Activated naive CD4-positive, alpha-beta T cell (primary cell): ENCODE measurements around the gene RBM19.
A peak's percentile ranks its signal among the peaks of the same experiment; 100 is the strongest.
"Not testable (repeated sequence)": the region's sequence is repeated elsewhere in the genome, so short reads cannot be mapped to it uniquely, and the experiment has no call there.

ENCODE experiments used
- DNase-seq, 4 experiments: peaks; one replicate each; lab custom pipeline; 2025; lab: John Stamatoyannopoulos, UW

RBM19 gene, protein sequence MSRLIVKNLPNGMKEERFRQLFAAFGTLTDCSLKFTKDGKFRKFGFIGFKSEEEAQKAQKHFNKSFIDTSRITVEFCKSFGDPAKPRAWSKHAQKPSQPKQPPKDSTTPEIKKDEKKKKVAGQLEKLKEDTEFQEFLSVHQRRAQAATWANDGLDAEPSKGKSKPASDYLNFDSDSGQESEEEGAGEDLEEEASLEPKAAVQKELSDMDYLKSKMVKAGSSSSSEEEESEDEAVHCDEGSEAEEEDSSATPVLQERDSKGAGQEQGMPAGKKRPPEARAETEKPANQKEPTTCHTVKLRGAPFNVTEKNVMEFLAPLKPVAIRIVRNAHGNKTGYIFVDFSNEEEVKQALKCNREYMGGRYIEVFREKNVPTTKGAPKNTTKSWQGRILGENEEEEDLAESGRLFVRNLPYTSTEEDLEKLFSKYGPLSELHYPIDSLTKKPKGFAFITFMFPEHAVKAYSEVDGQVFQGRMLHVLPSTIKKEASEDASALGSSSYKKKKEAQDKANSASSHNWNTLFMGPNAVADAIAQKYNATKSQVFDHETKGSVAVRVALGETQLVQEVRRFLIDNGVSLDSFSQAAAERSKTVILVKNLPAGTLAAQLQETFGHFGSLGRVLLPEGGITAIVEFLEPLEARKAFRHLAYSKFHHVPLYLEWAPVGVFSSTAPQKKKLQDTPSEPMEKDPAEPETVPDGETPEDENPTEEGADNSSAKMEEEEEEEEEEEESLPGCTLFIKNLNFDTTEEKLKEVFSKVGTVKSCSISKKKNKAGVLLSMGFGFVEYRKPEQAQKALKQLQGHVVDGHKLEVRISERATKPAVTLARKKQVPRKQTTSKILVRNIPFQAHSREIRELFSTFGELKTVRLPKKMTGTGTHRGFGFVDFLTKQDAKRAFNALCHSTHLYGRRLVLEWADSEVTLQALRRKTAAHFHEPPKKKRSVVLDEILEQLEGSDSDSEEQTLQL

DNA sequence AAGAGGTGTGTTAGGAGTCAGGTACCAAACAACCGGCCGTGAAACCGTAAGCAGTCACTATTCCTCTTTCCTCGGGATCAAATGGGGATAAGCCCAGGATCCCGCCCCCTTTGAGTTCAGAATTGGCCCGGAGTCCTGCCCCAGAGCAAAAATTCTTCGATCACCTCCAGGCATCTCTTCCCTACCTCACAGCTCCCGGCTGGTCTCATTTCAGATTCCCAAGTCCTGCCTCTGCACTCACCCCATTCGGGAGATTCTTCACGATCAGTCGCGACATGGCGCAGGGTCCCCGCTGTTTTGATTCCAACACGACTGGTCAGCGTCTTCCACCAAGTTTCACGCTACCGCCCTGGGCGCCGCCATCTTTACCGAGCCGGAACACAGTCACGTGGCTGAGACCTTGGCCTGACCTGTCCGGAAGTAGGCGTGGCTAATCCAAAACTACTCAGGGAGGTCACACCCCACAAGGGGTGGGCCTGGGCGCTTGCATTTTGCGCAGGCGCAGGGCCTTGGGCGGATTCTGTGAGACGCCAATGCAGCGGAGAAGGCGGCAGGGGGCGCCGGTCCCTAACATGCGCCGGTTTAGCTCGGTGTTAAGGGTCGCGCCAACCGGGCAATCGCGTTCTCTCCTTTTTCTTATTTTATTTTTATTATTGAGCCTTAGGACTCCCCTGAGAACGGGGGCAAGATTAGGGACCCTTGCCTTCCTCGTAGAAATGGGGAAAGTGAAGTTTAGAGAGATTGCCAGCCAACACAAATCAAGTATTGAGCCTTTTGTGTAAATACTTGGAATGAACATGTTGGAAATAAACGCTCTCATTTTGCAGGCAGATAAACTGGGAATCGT is at the start of gene RBM19:
Gene RBM19, minus strand, starts transcription at position 375 of the 847 bp plus-strand sequence. Its CDS starts 98 bp downstream, at position 277.
- peak; percentile 88 to 95 (median 92) for DNase-seq

GRCh38 chr12:114015851-114016250 is 49.7 kb upstream of the RBM19 start:
- no peak for DNase-seq

- DNase-seq = no peak
These were observed 47.6 kb upstream of the RBM19 start for GRCh38 chr12:114013575-114014345.

GRCh38 chr12:114012744-114013431 is 46.8 kb upstream of the RBM19 start:
- no peak for DNase-seq

DNA sequence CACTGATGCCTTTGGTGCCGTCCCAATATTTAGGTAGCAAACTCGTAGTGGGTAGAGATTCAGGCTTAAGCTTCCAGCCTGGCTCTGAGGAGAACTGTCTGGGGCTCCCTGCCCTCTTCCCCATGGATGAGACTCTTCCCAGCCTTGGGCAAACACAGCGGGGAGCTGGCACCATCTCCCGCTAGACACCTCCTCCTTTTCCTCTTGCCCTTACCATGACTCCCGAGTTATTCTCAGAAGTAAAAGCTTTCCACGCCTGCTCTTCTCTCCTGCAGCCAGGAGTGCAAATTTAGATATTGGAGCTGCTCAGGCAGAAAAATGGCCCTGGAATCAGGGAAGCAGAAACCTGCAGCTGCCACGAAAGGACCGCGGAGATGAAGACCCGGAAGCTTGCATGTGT is 45.6 kb upstream of the RBM19 start:
- no peak for DNase-seq

DNA sequence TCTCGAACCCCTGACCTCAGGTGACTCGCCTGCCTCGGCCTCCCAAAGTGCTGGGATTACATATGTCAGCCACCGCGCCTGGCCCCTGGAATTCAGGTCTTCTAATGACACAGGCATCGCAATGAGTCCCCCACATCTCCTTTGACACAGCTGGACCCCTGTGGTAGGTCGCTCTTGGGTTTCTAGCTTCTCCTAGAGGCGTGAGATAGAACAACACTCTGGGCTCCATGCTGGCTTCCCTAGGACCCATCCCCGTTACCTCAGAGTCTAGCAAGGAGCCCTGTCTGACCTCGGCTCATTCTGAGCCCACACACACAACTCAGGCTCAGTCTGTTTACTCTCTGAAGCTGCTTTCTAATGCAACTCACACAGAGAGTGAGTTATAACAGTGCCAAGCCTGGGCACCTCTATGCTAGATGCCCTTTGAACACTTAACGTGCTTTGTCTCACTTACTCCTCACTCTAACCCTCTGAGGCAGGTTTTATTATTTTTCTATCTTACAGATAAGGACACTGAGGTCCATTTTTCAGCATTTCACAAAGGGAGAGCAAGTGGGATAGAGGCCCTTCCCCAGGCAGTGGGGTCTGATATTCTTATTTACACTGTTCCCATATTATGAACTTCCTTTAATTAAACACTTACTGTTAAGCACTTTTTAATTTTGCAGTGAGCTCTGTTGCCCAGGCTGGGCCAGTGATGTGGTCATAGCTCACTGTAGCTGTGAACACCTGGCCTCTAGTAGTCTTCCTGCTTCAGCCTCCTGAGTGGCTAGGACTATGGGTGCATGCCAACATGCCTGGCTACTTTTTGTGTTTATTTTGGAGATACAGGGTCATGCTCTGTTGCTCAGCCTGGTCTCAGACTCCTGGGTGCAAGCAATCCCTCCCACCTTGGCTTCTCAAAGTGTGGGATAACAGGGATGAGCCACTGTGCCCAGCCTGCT is 40.6 kb upstream of the RBM19 start:
- no peak for DNase-seq

GRCh38 chr12:114004402-114004801 is 38.3 kb upstream of the RBM19 start:
- no peak for DNase-seq

DNA sequence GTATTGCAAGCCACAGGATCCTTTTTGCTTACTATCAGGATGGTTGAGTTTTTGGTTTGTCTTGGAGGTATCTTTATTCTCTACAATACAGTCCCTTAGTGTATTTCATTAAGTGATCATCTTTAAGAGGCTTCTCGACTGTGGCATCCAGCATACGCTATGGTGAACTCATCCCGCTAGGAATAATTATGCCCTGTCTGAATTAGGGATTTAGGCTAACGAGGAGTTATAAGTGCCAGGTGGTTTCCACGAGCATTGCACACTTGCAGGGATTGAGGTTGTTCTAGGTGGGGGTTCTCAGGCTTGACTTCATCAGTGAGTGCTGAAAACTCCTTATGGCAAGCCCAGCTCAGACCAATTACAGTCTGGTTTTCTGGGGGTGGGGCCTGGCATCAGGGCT is 37.2 kb upstream of the RBM19 start:
- DNase-seq = no peak

- DNase-seq = no peak
These were observed 35.6 kb upstream of the RBM19 start for GRCh38 chr12:114001511-114002340.

- DNase-seq = no peak
These were observed 34.7 kb upstream of the RBM19 start for GRCh38 chr12:114000861-114001260.

DNA sequence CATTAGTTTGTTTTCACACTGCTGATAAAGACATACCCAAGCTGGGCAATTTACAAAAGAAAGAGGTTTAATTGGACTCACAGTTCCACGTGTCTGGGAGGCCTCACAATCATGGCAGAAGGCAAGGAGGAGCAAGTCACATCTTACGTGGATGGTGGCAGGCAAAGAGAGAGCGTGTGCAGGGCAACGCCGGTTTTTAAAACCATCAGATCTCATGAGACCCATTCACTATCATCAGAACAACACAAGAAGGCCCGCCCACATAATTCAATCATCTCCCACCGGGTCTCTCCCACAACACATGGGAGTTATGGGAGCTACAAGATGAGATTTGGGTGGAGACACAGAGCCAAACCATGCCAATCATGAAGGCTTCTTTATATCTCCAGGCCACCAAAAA is 34.1 kb upstream of the RBM19 start:
- not testable (repeated sequence) for DNase-seq

DNA sequence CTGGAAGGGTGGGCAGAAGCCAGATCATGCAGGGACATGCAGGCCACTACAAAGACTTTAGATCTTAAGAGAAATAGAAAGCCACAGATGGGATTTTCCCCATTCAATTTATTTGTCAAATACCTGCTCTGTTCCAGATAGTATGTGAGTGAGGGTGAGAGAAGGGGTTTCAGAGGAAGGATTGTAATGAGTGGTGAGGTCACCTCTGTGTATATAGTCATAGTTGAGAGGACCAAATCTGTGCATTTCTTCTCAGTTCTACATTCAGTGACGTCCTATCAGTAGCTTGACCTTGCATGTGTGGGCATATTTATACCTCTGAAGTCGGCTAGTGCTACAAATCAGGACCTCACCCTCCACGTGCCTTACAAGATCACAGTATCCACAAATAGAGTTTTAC is 31.2 kb upstream of the RBM19 start:
- DNase-seq = no peak

DNA sequence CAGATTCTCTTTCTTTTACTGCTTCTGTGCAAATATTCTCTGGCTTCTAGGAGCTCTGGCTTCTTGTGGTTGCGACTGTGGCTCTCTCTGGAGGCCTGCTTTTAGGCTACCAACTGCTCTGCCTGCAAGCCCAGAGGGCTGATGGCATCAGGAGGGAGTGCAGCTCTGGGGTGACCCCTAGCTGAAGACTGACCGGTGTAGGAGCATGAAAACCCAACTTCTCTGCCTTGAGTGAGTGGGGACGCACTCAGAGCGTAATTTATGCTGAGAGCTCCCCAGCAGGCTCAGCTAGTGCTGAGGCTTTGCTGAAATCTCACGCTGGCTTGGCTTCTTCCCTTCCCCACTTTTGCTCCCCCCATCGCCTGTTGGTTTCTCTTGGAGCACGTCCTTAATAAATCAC is 29.9 kb upstream of the RBM19 start:
- DNase-seq = no peak

DNA sequence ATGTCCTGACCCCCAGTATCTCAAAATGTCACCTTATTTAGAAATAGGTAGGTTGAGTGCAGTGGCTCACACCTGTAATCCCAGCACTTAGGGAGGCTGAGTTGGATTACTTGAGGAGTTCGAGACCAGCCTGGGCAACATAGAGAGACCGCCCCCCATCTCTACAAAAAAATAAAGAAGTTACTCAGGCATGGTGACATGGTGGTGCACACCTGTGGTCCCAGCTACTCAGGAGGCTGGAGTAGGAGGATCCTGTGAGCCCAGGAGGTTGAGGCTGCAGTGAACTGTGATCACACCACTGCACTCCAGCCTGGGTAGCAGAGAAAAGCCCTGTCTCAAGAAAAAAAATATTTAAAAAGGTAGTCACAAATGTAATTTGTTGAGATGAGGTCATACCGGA is 27.9 kb upstream of the RBM19 start:
- no peak for DNase-seq

DNA sequence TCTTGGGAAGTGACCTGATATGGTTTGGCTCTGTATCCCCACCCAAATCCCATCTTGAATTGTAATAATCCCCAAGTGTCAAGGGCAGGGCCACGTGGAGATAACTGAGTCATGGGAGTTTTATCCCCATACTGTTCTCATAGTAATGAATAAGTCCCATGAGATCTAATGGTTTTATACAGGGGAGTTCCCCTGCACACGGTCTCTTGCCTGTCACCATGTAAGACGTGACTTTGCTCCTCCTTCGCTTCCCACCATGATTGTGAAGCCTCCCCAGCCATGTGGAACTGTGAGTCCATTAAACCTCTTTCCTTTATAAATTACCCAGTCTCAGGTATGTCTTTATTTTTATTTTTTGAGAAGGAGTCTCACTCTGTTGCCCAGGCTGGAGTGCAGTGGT is 26.6 kb upstream of the RBM19 start:
- DNase-seq = not testable (repeated sequence)

DNA sequence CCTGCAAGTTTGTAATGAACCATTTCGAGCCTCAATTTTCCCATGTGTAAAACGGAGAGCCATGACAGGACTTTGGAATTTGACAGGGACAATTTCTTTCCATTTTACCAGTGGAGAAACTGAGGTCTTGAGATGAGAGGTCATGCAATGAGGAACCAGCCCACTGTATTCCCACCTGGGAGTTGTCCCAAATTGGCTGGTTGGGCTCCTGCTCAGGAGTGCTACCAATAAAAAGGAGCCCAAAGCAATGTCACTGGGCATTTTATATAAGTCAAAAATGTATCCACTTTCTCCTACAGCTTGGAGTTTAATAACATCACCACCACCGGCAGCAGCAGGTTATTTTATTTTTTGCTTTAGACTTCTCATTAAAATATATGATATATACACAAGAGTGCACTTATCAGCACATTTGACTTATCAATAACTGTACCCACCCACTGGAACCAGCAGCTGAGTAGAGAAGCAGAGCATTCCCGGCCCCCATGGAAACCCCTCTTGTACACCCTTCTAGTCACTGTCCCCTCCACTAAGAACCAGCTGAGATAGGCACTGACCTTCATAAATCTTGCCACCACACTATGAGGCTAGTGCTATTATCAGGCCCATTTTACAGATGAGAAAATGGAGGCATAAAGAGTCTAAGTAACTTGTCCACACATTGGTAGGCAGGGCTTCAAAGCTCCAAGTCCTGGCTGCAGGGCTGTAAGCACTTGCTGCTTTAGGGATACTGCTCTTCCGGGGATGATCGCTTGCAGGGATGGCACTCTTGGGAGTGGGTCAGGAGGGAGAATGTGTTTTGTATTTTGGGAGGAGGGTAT is 25.3 kb upstream of the RBM19 start:
- no peak for DNase-seq
